GM12878 (cell line): ENCODE results near the gene HTATIP2. TPM values are rescaled to one million over a fixed set of nuclear protein-coding genes. Genes with fewer than 3 reads are reported as not detected.

Experiments
- ATAC-seq: fragments of 200-7000 bp; cut with Tn5 transposase; 3 replicates; pipeline ENCODE4 v1.9.1; 2020; ENCODE audit warnings: mild to moderate bottlenecking, moderate library complexity
- BruUV-seq: library from RNA; stranded (reverse); fragments of 400-500 nt; replicated peaks from 2 replicates; lab custom pipeline; 2021; lab: Mats Ljungman, UMichigan
- CTCF ChIA-PET: fragments of 300-600 bp; sonication (Branson Sonifier 250); formaldehyde crosslinking; extraction: SDS; loops from one replicate; lab custom pipeline; 2021; ENCODE audit warnings: inconsistent platforms; lab: Yijun Ruan, JAX
- POLR2A ChIA-PET: fragments of 350-600 bp; formaldehyde crosslinking; extraction: SDS; loops from one replicate; lab custom pipeline; 2021; ENCODE audit warnings: inconsistent platforms; lab: Charles Lee
- RAD21 ChIA-PET: fragments of 300-600 bp; sonication (Branson Sonifier 250); formaldehyde crosslinking; loops from one replicate; lab custom pipeline; 2023; ENCODE audit warnings: antibody characterized with exemption; ENCODE audit not compliant: unreplicated experiment; lab: Charles Lee
- SMC1A ChIA-PET: fragments of 300-600 bp; sonication (Branson Sonifier 250); formaldehyde crosslinking; loops from one replicate; lab custom pipeline; 2023; ENCODE audit not compliant: unreplicated experiment, uncharacterized antibody; lab: Charles Lee
- DNase-seq: peaks from one replicate; pipeline ENCODE4 v3.0.0-alpha.2; 2011; ENCODE audit warnings: low read depth, low spot score
- FAIRE-seq: peaks from 3 replicates; lab custom pipeline; 2011; peaks lifted over from hg19 to GRCh38; lab: Jason Lieb, UNC
- H2AFZ ChIP-seq: 2 replicates; pipeline ENCODE4 v1.6.0; 2011; ENCODE audit warnings: low read depth, low read length, control low read depth; ENCODE audit not compliant: control insufficient read depth
- H3K27ac ChIP-seq: 2 replicates; pipeline ENCODE4 v1.5.1; 2011; ENCODE audit warnings: control low read depth; ENCODE audit not compliant: control insufficient read depth, insufficient read depth
- H3K27me3 ChIP-seq, 2 experiments: replicated peaks in 1 of 2; 2 replicates each; pipeline versions ENCODE4 v1.6.0 to v1.6.1; 2011; ENCODE audit warnings: low read length in 1 of 2; ENCODE audit not compliant: control insufficient read depth in 2 of 2, insufficient read depth in 2 of 2
- H3K36me3 ChIP-seq, 2 experiments: 2 replicates each; pipeline ENCODE4 v1.5.1; 2011; ENCODE audit warnings: low read length in 1 of 2; ENCODE audit not compliant: control insufficient read depth in 2 of 2, insufficient read depth in 2 of 2
- H3K4me1 ChIP-seq: 2 replicates; pipeline ENCODE4 v1.6.1; 2011; ENCODE audit warnings: mild to moderate bottlenecking, low read length, moderate library complexity, mixed read lengths; ENCODE audit not compliant: control insufficient read depth, insufficient read depth
- H3K4me2 ChIP-seq: 2 replicates; pipeline ENCODE4 v1.6.0; 2011; ENCODE audit warnings: control low read depth; ENCODE audit not compliant: control insufficient read depth, insufficient read depth
- H3K4me3 ChIP-seq: fragments of 200-600 bp; sonication (generic); 2 replicates; pipeline ENCODE4 v1.5.1; 2016
- H3K79me2 ChIP-seq: 2 replicates; pipeline ENCODE4 v1.6.0; 2011; ENCODE audit warnings: low read length; ENCODE audit not compliant: control insufficient read depth, insufficient read depth
- H3K9ac ChIP-seq: 2 replicates; pipeline ENCODE4 v1.8.0; 2011; ENCODE audit warnings: low read length, control low read depth, mixed read lengths; ENCODE audit not compliant: control insufficient read depth, insufficient read depth
- H3K9me3 ChIP-seq: replicated peaks from 3 replicates; pipeline ENCODE4 v1.5.1; 2011; ENCODE audit warnings: mild to moderate bottlenecking, low read length; ENCODE audit not compliant: control insufficient read depth, insufficient read depth
- H4K20me1 ChIP-seq: 2 replicates; pipeline ENCODE4 v1.6.0; 2011; ENCODE audit not compliant: control insufficient read depth, insufficient read depth
- CTCF ChIP-seq, 3 experiments: IDR thresholded peaks in 2 of 3; conservative IDR thresholded peaks in 1 of 3; 2 replicates each; pipeline ENCODE4 v1.5.1; 2011; ENCODE audit warnings: low read depth in 3 of 3, low read length in 3 of 3, mild to moderate bottlenecking in 3 of 3, control low read depth in 2 of 3, moderate library complexity in 2 of 3, inconsistent platforms in 1 of 3, mixed read lengths in 1 of 3; ENCODE audit not compliant: control insufficient read depth in 2 of 3, insufficient read depth in 1 of 3; ENCODE audit errors: extremely low read depth in 1 of 3
- IRF4 ChIP-seq: IDR thresholded peaks from 2 replicates; pipeline ENCODE4 v1.6.1; 2011; ENCODE audit warnings: low read depth, low read length
- JUNB ChIP-seq: IDR thresholded peaks from 2 replicates; pipeline ENCODE4 v1.6.1; 2016; ENCODE audit warnings: antibody characterized with exemption, mild to moderate bottlenecking
- RAD21 ChIP-seq: IDR thresholded peaks from 2 replicates; pipeline ENCODE4 v1.6.1; 2011; ENCODE audit warnings: mild to moderate bottlenecking, low read depth, low read length, moderate library complexity; ENCODE audit not compliant: insufficient read depth
- RUNX3 ChIP-seq: IDR thresholded peaks from 2 replicates; pipeline ENCODE4 v1.6.1; 2012; ENCODE audit warnings: low read length, inconsistent platforms
- SMC3 ChIP-seq: IDR thresholded peaks from 2 replicates; pipeline ENCODE4 v1.6.1; 2011; ENCODE audit warnings: low read length, improper control_type of control experiment, borderline replicate concordance
- TCF3 ChIP-seq: IDR thresholded peaks from 2 replicates; pipeline ENCODE4 v1.6.1; 2012; ENCODE audit warnings: low read depth, mild to moderate bottlenecking, low read length, borderline replicate concordance; ENCODE audit not compliant: insufficient read depth
- YY1 ChIP-seq: IDR thresholded peaks from 2 replicates; pipeline ENCODE4 v1.6.1; 2011; ENCODE audit warnings: low read depth, mild to moderate bottlenecking, low read length
- ZNF24 ChIP-seq: fragments of 450-650 bp; IDR thresholded peaks from 2 replicates; pipeline ENCODE4 v1.6.1; 2017; ENCODE audit warnings: antibody characterized with exemption, mild to moderate bottlenecking
- whole genome bisulfite sequencing: methylation state at CpG from one replicate; pipeline ENCODE4 v1.1.6; 2016; ENCODE audit warnings: low lambda C conversion rate; ENCODE audit not compliant: insufficient replicate concordance, insufficient coverage; ENCODE audit errors: missing lambda C conversion rate; 5-methylcytosine and 5-hydroxymethylcytosine counted together
- in situ Hi-C: fragments of 300-500 bp; cut with MboI; formaldehyde crosslinking; loops from 9 replicates; pipeline ENCODE4 v1.14.3; 2018; ENCODE audit warnings: mixed read lengths
- intact Hi-C: fragments of 100-400 bp; cut with micrococcal nuclease; formaldehyde crosslinking; loops from one replicate; pipeline ENCODE4 v1.14.2; 2022; ENCODE audit not compliant: unreplicated experiment
- polyA plus RNA-seq, 11 experiments: library from polyadenylated mRNA; depleted of rRNA in 4 of 11; unstranded in 6 of 11; stranded (reverse) in 5 of 11; fragments of >200 nt; fragmentation: Nextera tagmentation in 4 of 11; fragmentation: Illumina TruSeq in 1 of 11; extraction: Ambion mirVana in 4 of 11; extraction: Trizol in 1 of 11; gene quantifications; 1 replicate in 1 of 11; 2 replicates in 10 of 11; pipeline versions ENCODE4 v1.2.1 to v1.2.3, GENCODE V29; 2011 to 2016; ENCODE audit warnings: inconsistent platforms in 2 of 11, missing spikeins in 2 of 11, low read depth in 1 of 11
- total RNA-seq, 4 experiments: library from RNA; depleted of rRNA in 3 of 4; stranded (reverse); fragments of >200 nt in 3 of 4; fragmentation: Illumina TruSeq in 1 of 4; extraction: Trizol in 1 of 4; gene quantifications; 2 replicates each; pipeline versions ENCODE4 v1.2.1 to v1.2.3, GENCODE V29; 2013 to 2021

HTATIP2 gene
- total and polyA plus RNA-seq, 10 of the 15 experiments (the other 5 are each of a cell fraction or from before 2014, with no cell fraction given): 25.4 to 58.5 (median 42.2) TPM

- 81% methylated on average over 3 of the region's 3 CpGs for WGBS
- peaks cover 0 to 7% of the 10 kb centered on the region in 2 experiments; a peak in 2 of 4 replicates for H3K36me3 ChIP-seq
- no peak overlapping the region for H3K4me2 ChIP-seq
- FAIRE-seq (no peak), DNase-seq (no peak), ATAC-seq (peak; percentile 95)
- H3K27me3 ChIP-seq: no peaks in the 10 kb centered on the region
- intact Hi-C loops (loop anchor here (1.0 kb wide), 1 partner anchor 213 kb away; no protein-coding TSS in a partner anchor), in situ Hi-C loops (no loop called here)
- H3K27ac ChIP-seq: no peak overlapping the region
- ChIA-PET CTCF (interaction anchor here (0.6 to 7.2 kb wide), 28 partner anchors 9 to 269 kb away, joined by 3 to 73 read pairs (median 3); partner anchors contain the start of gene HTATIP2), RAD21 (interaction anchor here (0.9 to 2.5 kb wide), 6 partner anchors 47 to 269 kb away, joined by 3 to 18 read pairs (median 3); no protein-coding TSS in a partner anchor), SMC1A (interaction anchor here (0.6 to 2.3 kb wide), 12 partner anchors 8 to 269 kb away, joined by 3 to 24 read pairs (median 4); no protein-coding TSS in a partner anchor), POLR2A (interaction anchor here (0.8 to 0.9 kb wide), 2 partner anchors 8 to 9 kb away, joined by 3 read pairs; no protein-coding TSS in a partner anchor)
- BruUV-seq: no TSS peak
- peak; percentile 62; the same call in 1 of the 2 replicates for TF ChIP-seq SMC3
- TF ChIP-seq CTCF (IDR thresholded peaks at IDR 0.05 in 2 of 3, conservative IDR thresholded peaks at IDR 0.05 in 1 of 3; ENCODE audit: control insufficient read depth in 2 of 3, extremely low read depth in 1 of 3, insufficient read depth in 1 of 3, low read depth in 3 of 3, low read length in 3 of 3): peak; percentile 52 to 67 (median 56)
- 0 out of 2 replicates have a peak, but pooled peaks have one; percentile 11 for TF ChIP-seq ZNF24
- TF ChIP-seq RAD21: peak; percentile 35; the same call in 1 of the 2 replicates
- no peak for TF ChIP-seq TCF3
- no peak for TF ChIP-seq IRF4
- TF ChIP-seq RUNX3: peak; percentile 74
- no peak for TF ChIP-seq JUNB
- no peak for TF ChIP-seq YY1
- no peaks in the 10 kb centered on the region for H4K20me1 ChIP-seq
- H3K9me3 ChIP-seq: no peaks in the 10 kb centered on the region
- no peak overlapping the region for H3K4me3 ChIP-seq
- H2AFZ ChIP-seq: no peak overlapping the region
- H3K9ac ChIP-seq: no peak overlapping the region
- no peaks in the 10 kb centered on the region for H3K4me1 ChIP-seq
- no peaks in the 10 kb centered on the region for H3K79me2 ChIP-seq
Measured at GRCh38 chr11:20397281-20397680, 33.8 kb downstream of the HTATIP2 start.
